Common myeloid progenitor, CD34-positive (primary cell): Measurements from ENCODE around the gene NECTIN4.
A peak's percentile ranks its signal among the peaks of the same experiment; 100 is the strongest.
"Not testable (repeated sequence)": the region's sequence is repeated elsewhere in the genome, so short reads cannot be mapped to it uniquely, and the experiment has no call there.

Experiments
- CTCF ChIA-PET: fragments of 350-600 bp; sonication (Branson Sonifier 250); formaldehyde crosslinking; loops from one replicate; lab custom pipeline; 2021; ENCODE audit warnings: antibody characterized with exemption; lab: Charles Lee
- POLR2A ChIA-PET: fragments of 350-600 bp; sonication (Branson Sonifier 250); formaldehyde crosslinking; loops from one replicate; lab custom pipeline; 2021; ENCODE audit warnings: antibody characterized with exemption; lab: Charles Lee
- DNase-seq, 3 donors: peaks; one replicate each; pipeline versions ENCODE4 v3.0.0 to v3.0.0-alpha.2; 2013
- H3K27ac ChIP-seq, 2 experiments: 1 replicate in 1 of 2; 2 replicates in 1 of 2; pipeline ENCODE4 v1.7.0; 2013; ENCODE audit warnings: inconsistent platforms in 2 of 2, low read length in 2 of 2, mild to moderate bottlenecking in 2 of 2, low read depth in 1 of 2, moderate library complexity in 1 of 2; ENCODE audit not compliant: severe bottlenecking in 2 of 2, insufficient read depth in 1 of 2, poor library complexity in 1 of 2
- H3K27me3 ChIP-seq, 5 experiments: replicated peaks in 2 of 5; 1 replicate in 3 of 5; 2 replicates in 2 of 5; pipeline versions ENCODE4 v1.6.1 to v1.7.0; 2013; ENCODE audit warnings: low read length in 4 of 5, mild to moderate bottlenecking in 2 of 5, moderate library complexity in 2 of 5, inconsistent platforms in 1 of 5; ENCODE audit not compliant: insufficient read depth in 5 of 5, control insufficient read depth in 4 of 5
- H3K36me3 ChIP-seq, 4 experiments: 1 replicate in 2 of 4; 2 replicates in 2 of 4; pipeline versions ENCODE4 v1.6.1 to v1.7.0; 2013; ENCODE audit warnings: low read length in 3 of 4, control low read depth in 1 of 4, mild to moderate bottlenecking in 1 of 4; ENCODE audit not compliant: control insufficient read depth in 4 of 4, insufficient read depth in 4 of 4
- H3K4me1 ChIP-seq, 4 experiments: 1 replicate in 3 of 4; 2 replicates in 1 of 4; pipeline versions ENCODE4 v1.6.1 to v1.7.1; 2013; ENCODE audit warnings: low read length in 3 of 4, mild to moderate bottlenecking in 3 of 4, control low read depth in 1 of 4, inconsistent platforms in 1 of 4, moderate library complexity in 1 of 4; ENCODE audit not compliant: control insufficient read depth in 4 of 4, insufficient read depth in 4 of 4; ENCODE audit errors: control extremely low read depth in 1 of 4
- H3K4me3 ChIP-seq, 7 experiments: 1 replicate in 4 of 7; 2 replicates in 3 of 7; pipeline versions ENCODE4 v1.5.1 to v1.7.0; 2013; ENCODE audit warnings: mild to moderate bottlenecking in 7 of 7, low read length in 6 of 7, moderate library complexity in 6 of 7, inconsistent platforms in 2 of 7, low read depth in 2 of 7, control low read depth in 1 of 7; ENCODE audit not compliant: insufficient read depth in 4 of 7, control insufficient read depth in 1 of 7; ENCODE audit errors: extremely low read depth in 1 of 7
- H3K9me3 ChIP-seq, 5 experiments: 1 replicate in 4 of 5; 2 replicates in 1 of 5; pipeline versions ENCODE4 v1.6.1 to v1.7.1; 2013; ENCODE audit warnings: low read length in 4 of 5, mild to moderate bottlenecking in 2 of 5, inconsistent platforms in 1 of 5, low read depth in 1 of 5, moderate library complexity in 1 of 5; ENCODE audit not compliant: control insufficient read depth in 4 of 5, insufficient read depth in 2 of 5; ENCODE audit errors: control extremely low read depth in 1 of 5
- WGBS: methylation state at CpG from one replicate; pipeline ENCODE4 v1.1.5; 2013; ENCODE audit not compliant: insufficient coverage; 5-methylcytosine and 5-hydroxymethylcytosine counted together

The NECTIN4 gene

GRCh38 chr1:161121042-161121650 is 31.8 kb upstream of the NECTIN4 start:
- Histone ChIP-seq H3K9me3 (no peaks in the 10 kb centered on the region), H3K36me3 (peaks cover 7 to 55% (median 42%) of the 10 kb centered on the region in 4 experiments), H3K4me1 (peaks cover 19 to 48% (median 36%) of the 10 kb centered on the region in 4 experiments), H3K27me3 (no peaks in the 10 kb centered on the region), H3K4me3 (no peak overlapping the region), H3K27ac (peak overlapping the region; percentile 7 to 33)
- ChIA-PET CTCF (interaction anchor here (0.8 to 1.8 kb wide), 6 partner anchors 9 to 123 kb away, joined by 3 to 10 read pairs (median 4); no protein-coding TSS in a partner anchor), POLR2A (no interaction called here)
- WGBS: no CpG with 5 or more reads among the region's 3 CpGs
- DNase-seq: no peak

- ChIA-PET POLR2A (interaction anchor here (0.6 kb wide), 1 partner anchor 15 kb away, joined by 3 read pairs; no protein-coding TSS in a partner anchor), CTCF (interaction anchor here (0.8 to 1.3 kb wide), 2 partner anchors 9 to 14 kb away, joined by 3 to 6 read pairs; partner anchors contain the start of gene DEDD)
- peak overlapping the region; percentile 18 to 93 for H3K27ac ChIP-seq
Observed at GRCh38 chr1:161119092-161119903, 29.9 kb upstream of the NECTIN4 start.

GRCh38 chr1:161117759-161118581 is 28.6 kb upstream of the NECTIN4 start, which contains the start of the genes NIT1 and PFDN2:
Gene NIT1 (plus strand): TSS chr1:161118105. CDS start chr1:161118177, 72 bp downstream.
Gene PFDN2 (minus strand): TSS chr1:161118037. CDS start chr1:161118026, 11 bp downstream.
- Histone ChIP-seq H3K36me3 (peaks cover 7 to 36% (median 24%) of the 10 kb centered on the region in 4 experiments), H3K27me3 (no peaks in the 10 kb centered on the region), H3K4me1 (peaks cover 33 to 78% (median 60%) of the 10 kb centered on the region in 4 experiments), H3K27ac (peak within 1 kb of the TSS; percentile 78 to 93), H3K9me3 (no peaks in the 10 kb centered on the region), H3K4me3 (peak within 1 kb of the TSS; percentile 66 to 100 (median 97))
- DNase-seq: peak; percentile 85 to 93 (median 88)
- WGBS: 0% methylated on average over 55 of the region's 58 CpGs
- ChIA-PET POLR2A (interaction anchor here (0.6 to 1.2 kb wide), 3 partner anchors 15 to 23 kb away, joined by 4 to 7 read pairs (median 6); partner anchors contain the start of genes DEDD and KLHDC9), CTCF (interaction anchor here (0.9 to 2.7 kb wide), 11 partner anchors 9 to 97 kb away, joined by 3 to 16 read pairs (median 6); partner anchors contain the start of genes DEDD and F11R)

More at GRCh38 chr1:161119092-161119903, 29.9 kb upstream of the NECTIN4 start:
- Histone ChIP-seq H3K27me3 (no peaks in the 10 kb centered on the region), H3K36me3 (peaks cover 7 to 47% (median 35%) of the 10 kb centered on the region in 4 experiments), H3K9me3 (no peaks in the 10 kb centered on the region), H3K4me1 (peaks cover 23 to 65% (median 48%) of the 10 kb centered on the region in 4 experiments), H3K4me3 (peak overlapping the region in 6 of 7 experiments; percentile 0 to 100 (median 93))
- DNase-seq: peak; percentile 63 to 84 (median 73)
- 72% methylated on average over 8 of the region's 10 CpGs for WGBS

DNA sequence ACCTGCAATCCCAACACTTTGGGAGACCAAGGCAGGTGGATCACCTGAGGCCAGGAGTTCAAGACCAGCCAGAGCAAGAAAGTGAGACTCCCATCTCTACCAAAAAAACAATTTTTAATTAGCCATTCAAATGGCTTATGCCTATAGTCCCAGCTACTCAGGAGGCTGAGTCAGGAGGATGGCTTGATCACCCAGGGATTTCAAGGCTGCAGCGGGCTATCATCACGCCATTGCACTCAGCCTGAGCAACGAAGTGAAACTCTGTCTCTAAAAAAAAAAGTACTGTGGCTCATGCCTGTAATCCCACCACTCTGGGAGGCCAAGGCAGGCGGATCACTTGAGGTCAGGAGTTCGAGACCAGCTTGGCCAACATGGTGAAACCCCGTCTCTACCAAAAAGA is 26.6 kb upstream of the NECTIN4 start:
- H3K4me1 ChIP-seq: peaks cover 46 to 86% (median 61%) of the 10 kb centered on the region in 4 experiments
- peaks cover 4 to 17% (median 8%) of the 10 kb centered on the region in 4 experiments for H3K36me3 ChIP-seq
- CTCF ChIA-PET: interaction anchor here (1.0 to 2.7 kb wide), 4 partner anchors 15 to 74 kb away, joined by 3 to 16 read pairs (median 6); no protein-coding TSS in a partner anchor
- H3K9me3 ChIP-seq, DNase-seq, POLR2A ChIA-PET, H3K27ac ChIP-seq, H3K4me3 ChIP-seq, H3K27me3 ChIP-seq: not testable (repeated sequence)
- 94% methylated on average over 6 of the region's 6 CpGs for WGBS

DNA sequence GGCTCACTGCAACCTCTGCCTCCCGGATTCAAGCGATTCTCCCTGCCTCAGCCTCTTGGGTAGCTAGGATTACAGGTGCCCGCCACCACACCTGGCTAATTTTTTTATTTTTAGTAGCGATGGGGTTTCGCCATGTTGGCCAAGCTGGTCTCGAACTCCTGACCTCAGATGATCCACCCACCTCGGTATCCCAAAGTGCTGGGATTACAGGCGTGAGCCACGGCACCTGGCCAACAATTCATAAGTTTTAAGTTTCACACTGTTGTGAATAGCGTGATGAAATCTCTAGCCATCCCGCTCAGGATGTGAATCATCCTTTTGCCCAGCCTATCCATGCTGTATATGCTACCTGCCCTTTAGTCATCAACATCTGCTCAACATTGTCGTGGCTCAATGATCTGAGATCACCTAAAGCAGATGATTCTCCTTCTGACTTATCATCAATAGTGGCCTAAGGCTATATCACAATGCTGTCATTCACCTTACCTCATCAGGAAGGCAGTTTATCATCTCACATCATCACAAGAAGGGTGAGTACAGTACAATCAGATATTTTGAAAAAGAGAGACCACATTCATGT is 25.9 kb upstream of the NECTIN4 start:
- H3K4me1 ChIP-seq: peaks cover 46 to 84% (median 63%) of the 10 kb centered on the region in 4 experiments
- no peaks in the 10 kb centered on the region for H3K9me3 ChIP-seq
- DNase-seq: peak in 1 of 3 donors; percentile 22
- ChIA-PET CTCF (interaction anchor here (1.0 to 2.6 kb wide), 2 partner anchors 16 to 41 kb away, joined by 3 to 7 read pairs; no protein-coding TSS in a partner anchor), POLR2A (interaction anchor here (1.2 kb wide), 1 partner anchor 17 kb away, joined by 4 read pairs; the partner anchor contains the start of gene DEDD)
- H3K4me3 ChIP-seq: no peak overlapping the region
- no peaks in the 10 kb centered on the region for H3K27me3 ChIP-seq
- H3K36me3 ChIP-seq: peaks cover under 1 to 10% (median 3%) of the 10 kb centered on the region in 4 experiments
- 95% methylated on average over 12 of the region's 12 CpGs for WGBS
- H3K27ac ChIP-seq: peak overlapping the region in 1 of 2 experiments; percentile 55
